B cell (primary cell): ENCODE measurements around the gene KCNJ13. TPM values are rescaled to one million over a fixed set of nuclear protein-coding genes. Genes with fewer than 3 reads are reported as not detected.

ENCODE experiments used
- ATAC-seq: fragments of 200-7000 bp; cut with Tn5 transposase; one replicate; pipeline ENCODE4 v1.10.0; 2021; ENCODE audit warnings: low read depth, mild to moderate bottlenecking, moderate number of reproducible peaks, moderate library complexity
- CTCF ChIA-PET: fragments of 350-600 bp; sonication (Branson Sonifier 250); formaldehyde crosslinking; loops from one replicate; lab custom pipeline; 2021; ENCODE audit warnings: antibody characterized with exemption, inconsistent platforms; lab: Charles Lee
- POLR2A ChIA-PET: fragments of 350-600 bp; sonication (Branson Sonifier 250); formaldehyde crosslinking; loops from one replicate; lab custom pipeline; 2021; ENCODE audit warnings: antibody characterized with exemption; lab: Charles Lee
- DNase-seq: peaks from one replicate; pipeline ENCODE4 v3.0.0; 2013
- H2AFZ ChIP-seq: 2 replicates; pipeline ENCODE4 v1.6.1; 2012; ENCODE audit warnings: mild to moderate bottlenecking, low read depth, low read length; ENCODE audit not compliant: insufficient read depth, poor library complexity, severe bottlenecking
- H3K27ac ChIP-seq, 2 donors: 1 replicate in 1 of 2; 2 replicates in 1 of 2; pipeline ENCODE4 v1.5.1; 2012 to 2013; ENCODE audit warnings: low read length in 2 of 2, mild to moderate bottlenecking in 2 of 2, moderate library complexity in 1 of 2
- H3K27me3 ChIP-seq, 4 experiments: fragments of 200-600 bp in 1 of 4; sonication (generic) in 1 of 4; replicated peaks in 1 of 4; 1 replicate in 2 of 4; 2 replicates in 2 of 4; pipeline versions ENCODE4 v1.6.1 to v1.7.0; 2013 to 2016; ENCODE audit warnings: low read length in 3 of 4, mild to moderate bottlenecking in 2 of 4, mixed read lengths in 1 of 4, moderate library complexity in 1 of 4; ENCODE audit not compliant: insufficient read depth in 4 of 4, control insufficient read depth in 3 of 4; ENCODE audit errors: control extremely low read depth in 1 of 4
- H3K36me3 ChIP-seq, 2 experiments: replicated peaks in 1 of 2; 1 replicate in 1 of 2; 2 replicates in 1 of 2; pipeline versions ENCODE4 v1.6.1 to v1.7.1; 2013; ENCODE audit warnings: low read length in 1 of 2; ENCODE audit not compliant: insufficient read depth in 2 of 2, control insufficient read depth in 1 of 2; ENCODE audit errors: control extremely low read depth in 1 of 2, extremely low read depth in 1 of 2
- H3K4me1 ChIP-seq, 2 donors: fragments of 200-600 bp in 1 of 2; sonication (generic) in 1 of 2; 1 replicate in 1 of 2; 2 replicates in 1 of 2; pipeline versions ENCODE4 v1.5.1 to v1.6.1; 2013 to 2017; ENCODE audit warnings: low read length in 2 of 2; ENCODE audit not compliant: control insufficient read depth in 2 of 2, insufficient read depth in 2 of 2
- H3K4me2 ChIP-seq: replicated peaks from 2 replicates; pipeline ENCODE3; 2012; ENCODE audit warnings: mild to moderate bottlenecking, low read depth, low read length; ENCODE audit not compliant: poor library complexity, severe bottlenecking
- H3K4me3 ChIP-seq, 5 experiments: fragments of 200-600 bp in 1 of 5; sonication (generic) in 1 of 5; 1 replicate in 3 of 5; 2 replicates in 2 of 5; pipeline versions ENCODE4 v1.5.1 to v1.7.0; 2011 to 2016; ENCODE audit warnings: low read length in 4 of 5, mild to moderate bottlenecking in 4 of 5, low read depth in 2 of 5, control low read depth in 1 of 5, moderate library complexity in 1 of 5; ENCODE audit not compliant: insufficient read depth in 1 of 5; ENCODE audit errors: control extremely low read depth in 1 of 5, extremely low read depth in 1 of 5
- H3K79me2 ChIP-seq: fragments of 200-600 bp; sonication (generic); one replicate; pipeline ENCODE4 v1.6.0; 2016; ENCODE audit warnings: low read length; ENCODE audit not compliant: control insufficient read depth, insufficient read depth
- H3K9ac ChIP-seq: fragments of 200-600 bp; sonication (generic); 2 replicates; pipeline ENCODE4 v1.6.1; 2017; ENCODE audit warnings: mild to moderate bottlenecking, low read length, moderate library complexity
- H3K9me3 ChIP-seq, 3 donors: one replicate each; pipeline versions ENCODE4 v1.6.1 to v1.7.1; 2013; ENCODE audit warnings: low read length in 2 of 3; ENCODE audit not compliant: control insufficient read depth in 2 of 3, insufficient read depth in 1 of 3; ENCODE audit errors: control extremely low read depth in 1 of 3
- H4K20me1 ChIP-seq: 2 replicates; pipeline ENCODE4 v1.6.0; 2012; ENCODE audit warnings: mild to moderate bottlenecking, low read length; ENCODE audit not compliant: insufficient read depth, control insufficient read depth, poor library complexity, severe bottlenecking
- H3K27ac Mint-ChIP-seq: one replicate; pipeline ENCODE4 v1.8.0; 2021; ENCODE audit warnings: mixed read lengths
- H3K27me3 Mint-ChIP-seq: one replicate; pipeline ENCODE4 v1.8.0; 2021; ENCODE audit warnings: mixed read lengths
- H3K4me1 Mint-ChIP-seq: one replicate; pipeline ENCODE4 v1.8.0; 2021; ENCODE audit warnings: mixed read lengths
- H3K4me3 Mint-ChIP-seq: one replicate; pipeline ENCODE4 v1.8.0; 2021; ENCODE audit warnings: mixed read lengths
- H3K9me3 Mint-ChIP-seq: one replicate; pipeline ENCODE4 v1.8.0; 2022; ENCODE audit warnings: mixed read lengths; ENCODE audit not compliant: insufficient read depth
- EZH2 ChIP-seq: IDR thresholded peaks from 2 replicates; pipeline ENCODE4 v1.6.1; 2012; ENCODE audit warnings: borderline replicate concordance, low read depth, mild to moderate bottlenecking, moderate library complexity, low read length; ENCODE audit not compliant: insufficient read depth, poor library complexity, severe bottlenecking
- WGBS: methylation state at CpG from one replicate; pipeline ENCODE4 v1.1.5; 2013; ENCODE audit warnings: missing lambda C conversion rate; ENCODE audit not compliant: insufficient coverage; 5-methylcytosine and 5-hydroxymethylcytosine counted together
- intact Hi-C: fragments of 100-400 bp; cut with micrococcal nuclease; formaldehyde crosslinking; loops from one replicate; pipeline ENCODE4 v1.10.0; 2022
- polyA minus RNA-seq: library from RNA; depleted of rRNA, polyadenylated mRNA; stranded (reverse); fragments of >200 nt; gene quantifications from 2 replicates; pipeline ENCODE4 v1.2.3, GENCODE V29; 2012
- polyA plus RNA-seq: library from polyadenylated mRNA; depleted of rRNA; stranded (reverse); fragments of >200 nt; gene quantifications from 2 replicates; pipeline ENCODE4 v1.2.3, GENCODE V29; 2012
- total RNA-seq, 2 donors: library from RNA; stranded (reverse); fragments of 120-200 nt in 1 of 2; gene quantifications; 1 replicate in 1 of 2; 2 replicates in 1 of 2; pipeline versions ENCODE4 v1.2.3 to v1.2.4, GENCODE V29; 2013 to 2022
- TF ChIP-seq, protein P1 (sequence below): fragments of 200-600 bp; IDR thresholded peaks from one replicate; pipeline ENCODE4 v1.8.0; 2022; ENCODE audit warnings: antibody characterized with exemption, mild to moderate bottlenecking

The KCNJ13 gene
- total RNA-seq (not detected in 2 replicates), polyA plus RNA-seq (not detected in 2 replicates), polyA minus RNA-seq (not detected in 2 replicates)
- not detected for total RNA-seq (2013)

DNA sequence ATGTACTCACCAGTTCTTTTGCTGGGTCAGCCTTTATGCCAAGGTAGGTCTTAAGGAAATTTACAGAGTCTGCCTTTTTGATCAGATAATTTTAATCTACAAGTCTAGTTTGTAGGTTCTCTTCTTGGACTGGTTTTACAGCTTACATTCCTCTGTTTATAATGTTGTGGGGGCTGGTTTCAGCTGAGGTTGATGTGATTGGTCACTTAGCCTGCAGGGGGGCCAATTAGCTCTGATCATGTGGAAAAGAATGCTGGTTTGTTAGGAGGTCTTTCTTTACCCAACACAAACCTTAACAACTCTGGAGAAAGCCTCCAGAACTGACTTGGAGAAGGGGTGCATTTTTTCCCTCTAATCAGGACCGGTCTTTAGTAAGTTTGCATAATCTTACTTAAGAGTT is at the start of gene KCNJ13:
KCNJ13 (minus strand) TSS at position 131 of the 400 bp plus-strand sequence. CDS start 5,203 bp downstream, outside the sequence.
- H3K9me3 ChIP-seq, result no peaks in the 10 kb centered on the region
- POLR2A ChIA-PET, result no interaction called here

DNA sequence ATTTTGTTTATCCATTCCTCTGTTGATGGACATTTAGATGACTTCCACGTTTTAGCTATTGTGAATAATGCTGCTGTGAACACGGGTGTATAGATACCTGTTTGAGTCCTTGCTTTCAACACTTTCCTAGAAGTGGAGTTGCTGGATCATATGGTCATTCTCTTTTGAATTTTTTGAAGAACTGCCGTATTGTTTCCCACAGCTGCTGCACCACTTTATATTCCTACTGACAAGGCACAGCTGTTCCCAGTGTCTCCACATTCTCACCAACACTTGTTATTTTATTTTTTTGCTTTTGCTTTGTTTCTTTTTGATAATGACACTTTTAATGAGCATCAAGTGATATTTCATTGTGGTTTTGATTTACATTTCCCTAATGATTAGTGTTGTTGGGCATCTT is 41.4 kb upstream of the KCNJ13 start:
- ATAC-seq, result no peak
- Mint-ChIP-seq H3K4me1 (no peaks in the 10 kb centered on the region), H3K27ac (no peak overlapping the region), H3K4me3 (no peak overlapping the region), H3K27me3 (no peaks in the 10 kb centered on the region), H3K9me3 (no peaks in the 10 kb centered on the region)
- H3K4me1 ChIP-seq, result no peaks in the 10 kb centered on the region
- H4K20me1 ChIP-seq, result no peaks in the 10 kb centered on the region
- no peaks in the 10 kb centered on the region for H3K27me3 ChIP-seq
- no peak for DNase-seq
- no peaks in the 10 kb centered on the region for H3K79me2 ChIP-seq
- H3K4me2 ChIP-seq, result no peak overlapping the region
- H3K4me3 ChIP-seq, result no peak overlapping the region
- H2AFZ ChIP-seq, result no peak overlapping the region
- no peak for TF ChIP-seq EZH2
- TF ChIP-seq, protein P1, sequence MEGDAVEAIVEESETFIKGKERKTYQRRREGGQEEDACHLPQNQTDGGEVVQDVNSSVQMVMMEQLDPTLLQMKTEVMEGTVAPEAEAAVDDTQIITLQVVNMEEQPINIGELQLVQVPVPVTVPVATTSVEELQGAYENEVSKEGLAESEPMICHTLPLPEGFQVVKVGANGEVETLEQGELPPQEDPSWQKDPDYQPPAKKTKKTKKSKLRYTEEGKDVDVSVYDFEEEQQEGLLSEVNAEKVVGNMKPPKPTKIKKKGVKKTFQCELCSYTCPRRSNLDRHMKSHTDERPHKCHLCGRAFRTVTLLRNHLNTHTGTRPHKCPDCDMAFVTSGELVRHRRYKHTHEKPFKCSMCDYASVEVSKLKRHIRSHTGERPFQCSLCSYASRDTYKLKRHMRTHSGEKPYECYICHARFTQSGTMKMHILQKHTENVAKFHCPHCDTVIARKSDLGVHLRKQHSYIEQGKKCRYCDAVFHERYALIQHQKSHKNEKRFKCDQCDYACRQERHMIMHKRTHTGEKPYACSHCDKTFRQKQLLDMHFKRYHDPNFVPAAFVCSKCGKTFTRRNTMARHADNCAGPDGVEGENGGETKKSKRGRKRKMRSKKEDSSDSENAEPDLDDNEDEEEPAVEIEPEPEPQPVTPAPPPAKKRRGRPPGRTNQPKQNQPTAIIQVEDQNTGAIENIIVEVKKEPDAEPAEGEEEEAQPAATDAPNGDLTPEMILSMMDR, result no peak
- ChIA-PET CTCF (no interaction called here), POLR2A (no interaction called here)
- no peaks in the 10 kb centered on the region for H3K9me3 ChIP-seq
- H3K36me3 ChIP-seq, result peaks cover 13 to 72% of the 10 kb centered on the region in 2 experiments
- H3K27ac ChIP-seq, result no peak overlapping the region
- H3K9ac ChIP-seq, result no peak overlapping the region
- intact Hi-C loops, result no loop called here
- 100% methylated on average over 2 of the region's 3 CpGs for WGBS

More for the DNA sequence above, at the start of gene KCNJ13:
- Histone ChIP-seq H3K27ac (no peak within 1 kb of the TSS), H3K4me1 (peaks cover 11 to 16% of the 10 kb centered on the region in 2 donors), H4K20me1 (no peaks in the 10 kb centered on the region), H3K4me3 (no peak within 1 kb of the TSS), H3K27me3 (no peaks in the 10 kb centered on the region), H3K9ac (no peak within 1 kb of the TSS), H2AFZ (no peak within 1 kb of the TSS), H3K4me2 (no peak within 1 kb of the TSS), H3K36me3 (peaks cover 0 to 8% of the 10 kb centered on the region in 2 experiments), H3K79me2 (no peaks in the 10 kb centered on the region)
- CTCF ChIA-PET, result no interaction called here
- intact Hi-C loops, result no loop called here
- H3K4me1 Mint-ChIP-seq, result peaks cover 20% of the 10 kb centered on the region
- ATAC-seq, result no peak
- DNase-seq, result no peak
- H3K9me3 Mint-ChIP-seq, result no peaks in the 10 kb centered on the region
- no peaks in the 10 kb centered on the region for H3K27me3 Mint-ChIP-seq
- WGBS, result no CpG with 5 or more reads among the region's 1 CpG
- TF ChIP-seq, protein P1, result no peak
- TF ChIP-seq EZH2, result no peak
- H3K27ac Mint-ChIP-seq, result no peak within 1 kb of the TSS
- no peak within 1 kb of the TSS for H3K4me3 Mint-ChIP-seq
